HepG2 (cell line): ENCODE data around the gene MAP3K3. TPM values are rescaled to one million over a fixed set of nuclear protein-coding genes. Genes with fewer than 3 reads are reported as not detected.

Experiments used
- ATAC-seq: fragments of 200-7000 bp; cut with Tn5 transposase; 3 replicates; pipeline ENCODE4 v1.9.1; 2020; ENCODE audit warnings: mild to moderate bottlenecking, moderate library complexity
- BruUV-seq: library from RNA; stranded (reverse); fragments of 400-500 nt; replicated peaks from 2 replicates; lab custom pipeline; 2021; lab: Mats Ljungman, UMichigan
- CTCF ChIA-PET: fragments of 300-600 bp; formaldehyde crosslinking; extraction: SDS; loops from one replicate; lab custom pipeline; 2021; ENCODE audit warnings: low total read pairs, inconsistent platforms, low intra/inter-chr PET ratio; lab: Yijun Ruan, JAX
- POLR2A ChIA-PET: fragments of 350-600 bp; sonication (Branson Sonifier 250); formaldehyde crosslinking; loops from one replicate; lab custom pipeline; 2020; ENCODE audit warnings: antibody characterized with exemption, inconsistent platforms; lab: Yijun Ruan, JAX
- DNase-seq: peaks from one replicate; pipeline ENCODE4 v3.0.0-alpha.2; 2015; ENCODE audit warnings: low spot score
- FAIRE-seq: peaks from 3 replicates; lab custom pipeline; 2011; peaks lifted over from hg19 to GRCh38; lab: Jason Lieb, UNC
- H2AFZ ChIP-seq: one replicate; pipeline ENCODE4 v1.6.1; 2011; ENCODE audit warnings: low read length, inconsistent platforms
- H3K27ac ChIP-seq: fragments of 300-600 bp; 3 replicates; pipeline ENCODE4 v1.8.0; 2011; ENCODE audit warnings: mixed run types, mild to moderate bottlenecking, mixed read lengths, low read length, inconsistent platforms; ENCODE audit not compliant: insufficient read depth; ENCODE audit errors: extremely low read length
- H3K27me3 ChIP-seq, 2 experiments: fragments of 200-600 bp in 1 of 2; 2 replicates in 1 of 2; 3 replicates in 1 of 2; pipeline versions ENCODE4 v1.6.0 to v1.8.0; 2011; ENCODE audit warnings: low read length in 2 of 2, mild to moderate bottlenecking in 2 of 2, moderate library complexity in 2 of 2, inconsistent platforms in 1 of 2; ENCODE audit not compliant: insufficient read depth in 2 of 2, control insufficient read depth in 1 of 2
- H3K36me3 ChIP-seq, 2 experiments: fragments of 200-600 bp in 1 of 2; replicated peaks in 1 of 2; 2 replicates in 1 of 2; 3 replicates in 1 of 2; pipeline versions ENCODE4 v1.5.1 to v1.8.0; 2011; ENCODE audit warnings: low read length in 2 of 2, inconsistent platforms in 1 of 2; ENCODE audit not compliant: insufficient read depth in 2 of 2, control insufficient read depth in 1 of 2
- H3K4me1 ChIP-seq: 2 replicates; pipeline ENCODE4 v1.5.1; 2012; ENCODE audit warnings: low read length, inconsistent platforms; ENCODE audit not compliant: insufficient read depth
- H3K4me2 ChIP-seq: 2 replicates; pipeline ENCODE4 v1.6.0; 2011; ENCODE audit warnings: low read depth, low read length, inconsistent platforms
- H3K4me3 ChIP-seq, 3 experiments: fragments of 200-600 bp in 1 of 3; sonication (generic), shearing (Covaris generic) in 1 of 3; replicated peaks in 1 of 3; 2 replicates each; pipeline ENCODE4 v1.5.1; 2011 to 2016; ENCODE audit warnings: low read length in 3 of 3, inconsistent platforms in 2 of 3, low read depth in 2 of 3, mild to moderate bottlenecking in 2 of 3, control low read depth in 1 of 3, mixed read lengths in 1 of 3; ENCODE audit not compliant: insufficient read depth in 1 of 3
- H3K79me2 ChIP-seq: one replicate; pipeline ENCODE4 v1.6.1; 2011; ENCODE audit warnings: low read length, inconsistent platforms; ENCODE audit not compliant: insufficient read depth
- H3K9ac ChIP-seq: 2 replicates; pipeline ENCODE4 v1.6.0; 2011; ENCODE audit warnings: mild to moderate bottlenecking, low read depth, low read length, inconsistent platforms; ENCODE audit not compliant: insufficient read depth
- H3K9me3 ChIP-seq: 2 replicates; pipeline ENCODE4 v1.5.1; 2012; ENCODE audit warnings: mild to moderate bottlenecking, low read length
- H4K20me1 ChIP-seq: 2 replicates; pipeline ENCODE4 v1.6.0; 2011; ENCODE audit warnings: inconsistent platforms, mild to moderate bottlenecking, low read length, moderate library complexity; ENCODE audit not compliant: insufficient read depth
- ATF3 ChIP-seq: sonication (generic); formaldehyde crosslinking; IDR thresholded peaks from 2 replicates; pipeline ENCODE4 v1.4.0; 2020; ENCODE audit warnings: missing genetic modification reagents
- HDAC2 ChIP-seq: sonication (generic); formaldehyde crosslinking; IDR thresholded peaks from 2 replicates; pipeline ENCODE4 v1.4.0; 2020; ENCODE audit warnings: missing genetic modification reagents
- HNRNPLL ChIP-seq: fragments of 200-400 bp; formaldehyde crosslinking; IDR thresholded peaks from 2 replicates; pipeline ENCODE4 v1.6.1; 2017; ENCODE audit warnings: mild to moderate bottlenecking, low read depth, low read length; ENCODE audit not compliant: poor library complexity, severe bottlenecking
- IRF2 ChIP-seq: IDR thresholded peaks from 2 replicates; pipeline ENCODE4 v1.6.1; 2018; ENCODE audit warnings: missing genetic modification reagents, missing compliant biosample characterization
- MED13 ChIP-seq: sonication (generic); formaldehyde crosslinking; IDR thresholded peaks from 2 replicates; pipeline ENCODE4 v1.5.0; 2020; ENCODE audit warnings: missing genetic modification reagents
- NBN ChIP-seq: fragments of 450-650 bp; conservative IDR thresholded peaks from 2 replicates; pipeline ENCODE4 v1.6.1; 2017
- STAG1 ChIP-seq: sonication (generic); formaldehyde crosslinking; IDR thresholded peaks from 2 replicates; pipeline ENCODE4 v1.4.0; 2020; ENCODE audit warnings: missing genetic modification reagents
- STAT5B ChIP-seq: sonication (generic); formaldehyde crosslinking; IDR thresholded peaks from 2 replicates; pipeline ENCODE4 v1.4.0; 2020; ENCODE audit warnings: missing genetic modification reagents
- TGIF2 ChIP-seq: IDR thresholded peaks from 2 replicates; pipeline ENCODE4 v1.6.1; 2016; ENCODE audit warnings: control low read depth, missing compliant biosample characterization
- ZHX1 ChIP-seq: sonication (generic); formaldehyde crosslinking; IDR thresholded peaks from 2 replicates; pipeline ENCODE4 v1.8.1; 2022; ENCODE audit warnings: low read depth, mild to moderate bottlenecking, missing genetic modification reagents
- ZNF143 ChIP-seq: sonication (generic); formaldehyde crosslinking; IDR thresholded peaks from 2 replicates; pipeline ENCODE4 v1.4.0; 2020; ENCODE audit warnings: missing genetic modification reagents
- ZNF367 ChIP-seq: sonication (generic); formaldehyde crosslinking; IDR thresholded peaks from 2 replicates; pipeline ENCODE4 v1.4.0; 2020; ENCODE audit warnings: missing genetic modification reagents, borderline replicate concordance
- ZNF773 ChIP-seq: sonication (generic); formaldehyde crosslinking; IDR thresholded peaks from 2 replicates; pipeline ENCODE4 v1.4.0; 2020; ENCODE audit warnings: missing genetic modification reagents, borderline replicate concordance
- WGBS: methylation state at CpG from one replicate; pipeline ENCODE4 v1.1.6; 2017; ENCODE audit warnings: low lambda C conversion rate; 5-methylcytosine and 5-hydroxymethylcytosine counted together
- in situ Hi-C: cut with HindIII; loops from 2 replicates; pipeline ENCODE4 v1.10.0; 2017; ENCODE audit warnings: low pct_unique_long_range_greater_than_20kb; ENCODE audit not compliant: extremely low pct_ligation_motif_present
- intact Hi-C: fragments of 100-400 bp; cut with micrococcal nuclease; formaldehyde crosslinking; loops from one replicate; pipeline ENCODE4 v1.10.0; 2022; ENCODE audit not compliant: unreplicated experiment
- polyA plus RNA-seq, 8 experiments: library from polyadenylated mRNA; depleted of rRNA in 3 of 8; stranded (reverse) in 7 of 8; unstranded in 1 of 8; fragments of >200 nt; fragmentation: Illumina TruSeq in 4 of 8; extraction: Trizol in 4 of 8; gene quantifications; 2 replicates each; pipeline versions ENCODE4 v1.2.1 to v1.2.3, GENCODE V29; 2011 to 2016; ENCODE audit warnings: low read depth in 4 of 8, missing spikeins in 1 of 8, mixed read lengths in 1 of 8; ENCODE audit not compliant: insufficient read depth in 1 of 8
- total RNA-seq, 5 experiments: library from RNA; depleted of rRNA; stranded (reverse); fragments of >200 nt; fragmentation: Illumina TruSeq; extraction: Trizol; gene quantifications; 2 replicates each; pipeline ENCODE4 v1.2.3, GENCODE V29; 2016; ENCODE audit warnings: low read depth in 1 of 5
- TF ChIP-seq, protein P1 (sequence below): sonication (generic); formaldehyde crosslinking; IDR thresholded peaks from 2 replicates; pipeline ENCODE4 v1.5.0; 2020; ENCODE audit warnings: missing genetic modification reagents, mild to moderate bottlenecking, borderline replicate concordance
- TF ChIP-seq, protein P2 (sequence below): sonication (generic); formaldehyde crosslinking; IDR thresholded peaks from 2 replicates; pipeline ENCODE4 v1.4.0; 2020; ENCODE audit warnings: missing genetic modification reagents, borderline replicate concordance
- TF ChIP-seq, protein P3 (sequence below): IDR thresholded peaks from 2 replicates; pipeline ENCODE4 v1.6.1; 2018; ENCODE audit warnings: missing genetic modification reagents

MAP3K3 gene
- total and polyA plus RNA-seq, 2 of the 13 experiments (the other 11 are each of a cell fraction or from before 2014, with no cell fraction given) = 17.7 to 21.8 TPM

DNA sequence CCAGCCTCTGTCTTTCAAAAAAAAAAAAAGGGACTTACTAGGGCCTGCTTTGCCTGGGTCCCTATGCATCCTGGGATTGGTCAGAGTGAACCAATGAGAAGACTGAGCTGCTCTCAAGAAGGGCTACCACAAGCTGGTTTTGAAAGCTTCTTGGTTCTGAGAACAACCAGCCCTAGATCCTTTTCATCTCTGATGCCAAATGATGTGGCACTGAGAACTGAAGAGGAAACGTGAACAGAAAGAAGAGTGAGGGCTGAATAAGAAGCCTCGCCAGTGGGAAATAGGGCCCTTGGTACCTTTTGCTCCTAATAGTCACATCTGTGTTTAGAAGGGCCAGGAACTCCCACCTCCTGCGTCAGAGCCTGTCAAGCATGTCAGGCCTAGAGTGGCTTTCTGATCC is 10.9 kb upstream of the MAP3K3 start:
- H3K27me3 ChIP-seq = no peaks in the 10 kb centered on the region
- H2AFZ ChIP-seq = no peak overlapping the region
- 100% methylated on average over 3 of the region's 3 CpGs for WGBS
- ChIA-PET POLR2A (interaction anchor here (0.9 to 2.8 kb wide), 4 partner anchors 9 to 33 kb away, joined by 4 to 19 read pairs (median 7); partner anchors contain the start of genes MAP3K3 and TACO1), CTCF (interaction anchor here (3.0 kb wide), 1 partner anchor 186 kb away, joined by 40 read pairs; no protein-coding TSS in a partner anchor)
- FAIRE-seq (no peak), ATAC-seq (no peak), DNase-seq (no peak)
- H3K4me3 ChIP-seq = no peak overlapping the region
- H3K27ac ChIP-seq = no peak overlapping the region
- H3K4me1 ChIP-seq = no peaks in the 10 kb centered on the region
- in situ Hi-C loops = loop anchor here (5.0 kb wide), 1 partner anchor 189 kb away; no protein-coding TSS in a partner anchor
- H3K79me2 ChIP-seq = no peaks in the 10 kb centered on the region
- peaks cover 13 to 22% of the 10 kb centered on the region in 2 experiments for H3K36me3 ChIP-seq
- no peaks in the 10 kb centered on the region for H4K20me1 ChIP-seq
- H3K4me2 ChIP-seq = no peak overlapping the region
- no TSS peak for BruUV-seq
- intact Hi-C loops = loop anchor here (5.0 kb wide), 1 partner anchor 34 kb away; no protein-coding TSS in a partner anchor
- H3K9ac ChIP-seq = no peak overlapping the region
- no peaks in the 10 kb centered on the region for H3K9me3 ChIP-seq
- TF ChIP-seq ZNF143 (no peak), ZNF367 (CRISPR knock-in tag) (no peak), TGIF2 (no peak), STAT5B (CRISPR knock-in tag) (no peak), ZHX1 (CRISPR knock-in tag) (no peak), ZNF773 (no peak), HNRNPLL (no peak), HDAC2 (no peak), NBN (no peak), ATF3 (CRISPR knock-in tag) (no peak), MED13 (CRISPR knock-in tag) (no peak), IRF2 (CRISPR knock-in tag) (no peak), STAG1 (CRISPR knock-in tag) (no peak)
- TF ChIP-seq, protein P1, sequence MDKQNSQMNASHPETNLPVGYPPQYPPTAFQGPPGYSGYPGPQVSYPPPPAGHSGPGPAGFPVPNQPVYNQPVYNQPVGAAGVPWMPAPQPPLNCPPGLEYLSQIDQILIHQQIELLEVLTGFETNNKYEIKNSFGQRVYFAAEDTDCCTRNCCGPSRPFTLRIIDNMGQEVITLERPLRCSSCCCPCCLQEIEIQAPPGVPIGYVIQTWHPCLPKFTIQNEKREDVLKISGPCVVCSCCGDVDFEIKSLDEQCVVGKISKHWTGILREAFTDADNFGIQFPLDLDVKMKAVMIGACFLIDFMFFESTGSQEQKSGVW (CRISPR knock-in tag) = no peak
- TF ChIP-seq, protein P2, sequence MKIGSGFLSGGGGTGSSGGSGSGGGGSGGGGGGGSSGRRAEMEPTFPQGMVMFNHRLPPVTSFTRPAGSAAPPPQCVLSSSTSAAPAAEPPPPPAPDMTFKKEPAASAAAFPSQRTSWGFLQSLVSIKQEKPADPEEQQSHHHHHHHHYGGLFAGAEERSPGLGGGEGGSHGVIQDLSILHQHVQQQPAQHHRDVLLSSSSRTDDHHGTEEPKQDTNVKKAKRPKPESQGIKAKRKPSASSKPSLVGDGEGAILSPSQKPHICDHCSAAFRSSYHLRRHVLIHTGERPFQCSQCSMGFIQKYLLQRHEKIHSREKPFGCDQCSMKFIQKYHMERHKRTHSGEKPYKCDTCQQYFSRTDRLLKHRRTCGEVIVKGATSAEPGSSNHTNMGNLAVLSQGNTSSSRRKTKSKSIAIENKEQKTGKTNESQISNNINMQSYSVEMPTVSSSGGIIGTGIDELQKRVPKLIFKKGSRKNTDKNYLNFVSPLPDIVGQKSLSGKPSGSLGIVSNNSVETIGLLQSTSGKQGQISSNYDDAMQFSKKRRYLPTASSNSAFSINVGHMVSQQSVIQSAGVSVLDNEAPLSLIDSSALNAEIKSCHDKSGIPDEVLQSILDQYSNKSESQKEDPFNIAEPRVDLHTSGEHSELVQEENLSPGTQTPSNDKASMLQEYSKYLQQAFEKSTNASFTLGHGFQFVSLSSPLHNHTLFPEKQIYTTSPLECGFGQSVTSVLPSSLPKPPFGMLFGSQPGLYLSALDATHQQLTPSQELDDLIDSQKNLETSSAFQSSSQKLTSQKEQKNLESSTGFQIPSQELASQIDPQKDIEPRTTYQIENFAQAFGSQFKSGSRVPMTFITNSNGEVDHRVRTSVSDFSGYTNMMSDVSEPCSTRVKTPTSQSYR (CRISPR knock-in tag) = no peak
- TF ChIP-seq, protein P3, sequence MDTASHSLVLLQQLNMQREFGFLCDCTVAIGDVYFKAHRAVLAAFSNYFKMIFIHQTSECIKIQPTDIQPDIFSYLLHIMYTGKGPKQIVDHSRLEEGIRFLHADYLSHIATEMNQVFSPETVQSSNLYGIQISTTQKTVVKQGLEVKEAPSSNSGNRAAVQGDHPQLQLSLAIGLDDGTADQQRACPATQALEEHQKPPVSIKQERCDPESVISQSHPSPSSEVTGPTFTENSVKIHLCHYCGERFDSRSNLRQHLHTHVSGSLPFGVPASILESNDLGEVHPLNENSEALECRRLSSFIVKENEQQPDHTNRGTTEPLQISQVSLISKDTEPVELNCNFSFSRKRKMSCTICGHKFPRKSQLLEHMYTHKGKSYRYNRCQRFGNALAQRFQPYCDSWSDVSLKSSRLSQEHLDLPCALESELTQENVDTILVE (CRISPR knock-in tag) = no peak
